HG02610 (cell line): Measurements from ENCODE around the gene PRKCI.
"Not testable (repeated sequence)": the region's sequence is repeated elsewhere in the genome, so short reads cannot be mapped to it uniquely, and the experiment has no call there.

ENCODE experiments used
- ATAC-seq: cut with Tn5 transposase; IDR thresholded peaks from one replicate; pipeline ENCODE4 v1.9.1; 2021; ENCODE audit warnings: mild to moderate bottlenecking, moderate library complexity; ENCODE audit not compliant: unreplicated experiment

PRKCI gene

GRCh38 chr3:170222647-170223541, 670 bp downstream of the PRKCI start:
- ATAC-seq: peak; percentile 25

- ATAC-seq: no peak
These were observed 2.9 kb downstream of the PRKCI start for GRCh38 chr3:170225166-170225565.

DNA sequence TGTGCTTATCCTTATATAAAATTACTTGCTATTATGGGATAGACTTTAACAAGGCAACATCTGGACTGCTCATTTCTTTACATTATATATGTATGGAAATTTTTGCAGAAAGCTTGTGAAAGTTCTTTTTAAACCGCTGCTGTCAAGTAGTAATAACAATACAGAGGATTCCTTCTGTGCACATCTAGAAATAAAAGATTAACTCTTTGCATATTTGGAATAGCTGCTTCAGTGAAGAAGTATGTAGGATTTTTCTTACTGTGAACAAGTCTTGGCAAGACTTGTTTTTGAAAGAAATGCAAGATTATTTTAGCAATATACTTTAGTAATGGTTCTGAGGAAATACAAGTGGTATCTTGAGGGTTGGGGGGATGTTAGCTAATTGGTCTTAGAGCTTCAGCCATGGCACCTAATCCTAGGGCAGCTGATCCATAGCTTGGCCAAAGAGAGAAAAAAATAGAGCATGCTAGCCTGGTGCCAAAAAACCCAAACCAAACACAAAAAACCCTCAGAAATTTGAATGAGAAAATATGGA, 4.3 kb downstream of the PRKCI start:
- ATAC-seq: no peak

DNA sequence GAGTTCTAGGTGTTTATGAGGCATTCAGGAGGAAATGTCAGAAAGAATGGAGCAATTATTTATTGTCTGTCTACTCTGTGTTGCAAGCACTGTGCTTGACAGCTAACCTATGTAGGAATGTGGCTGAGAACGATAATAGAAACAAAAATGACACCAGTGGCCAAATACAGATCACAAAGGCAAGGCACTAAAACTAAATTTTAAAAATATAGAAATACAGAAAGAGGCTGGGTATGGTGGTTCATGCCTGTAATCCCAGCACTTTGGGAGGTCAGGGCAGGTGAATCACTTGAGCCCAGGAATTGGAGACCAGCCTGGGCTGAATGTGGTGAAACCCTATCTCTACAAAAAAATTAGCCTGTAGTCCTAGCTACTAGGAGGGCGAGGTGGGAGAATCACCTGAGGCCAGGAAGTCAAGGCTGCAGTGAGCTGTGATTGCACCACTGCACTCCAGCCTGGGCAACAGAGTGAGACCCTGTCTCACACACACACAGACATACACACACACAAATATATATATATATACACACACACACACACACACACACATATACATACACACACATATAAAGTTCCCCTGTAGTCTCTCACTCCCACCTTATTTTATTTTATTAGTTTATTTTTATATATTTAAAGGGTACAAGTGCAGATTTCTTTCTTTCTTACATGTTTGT, 6.0 kb downstream of the PRKCI start:
- ATAC-seq: no peak

DNA sequence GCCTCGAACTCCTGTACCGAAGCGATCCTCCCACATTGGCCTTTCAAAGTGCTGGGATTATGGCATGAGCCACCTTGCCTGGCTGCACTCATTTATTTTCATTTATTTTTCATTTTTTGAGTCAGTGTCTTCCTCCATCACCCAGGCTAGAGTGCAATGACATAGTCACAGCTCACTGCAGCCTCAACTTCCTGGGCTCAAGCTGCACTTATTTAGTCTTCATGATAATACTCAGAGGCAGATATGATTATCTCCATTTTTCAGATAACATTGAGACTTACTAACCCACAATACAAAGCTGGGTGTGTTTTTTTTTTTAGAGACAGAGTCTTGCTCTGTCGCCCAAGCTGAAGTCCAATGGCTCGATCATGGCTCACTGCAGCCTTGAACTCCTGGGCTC, 10.0 kb downstream of the PRKCI start:
- no peak for ATAC-seq

GRCh38 chr3:170233530-170233929, 11.3 kb downstream of the PRKCI start:
- no peak for ATAC-seq

DNA sequence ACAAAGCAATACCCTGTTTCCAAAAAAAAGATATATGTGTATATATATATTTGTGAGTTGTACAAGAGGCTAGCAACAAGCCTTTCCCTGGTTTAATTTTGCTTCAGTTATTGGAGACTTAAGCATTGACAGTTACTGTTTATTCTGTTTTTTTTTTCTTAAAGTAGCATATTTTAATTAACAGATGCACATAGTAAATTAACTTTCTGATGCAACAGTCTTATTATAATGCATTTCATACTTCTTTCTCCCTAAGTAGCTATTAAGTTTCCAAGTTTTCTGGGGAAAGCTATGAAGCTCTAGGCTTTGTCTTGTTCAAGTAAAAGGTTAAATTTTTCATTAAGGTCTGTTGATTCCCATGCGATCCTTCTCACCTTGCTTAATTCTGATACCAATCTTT, 17.9 kb downstream of the PRKCI start:
- ATAC-seq: no peak

DNA sequence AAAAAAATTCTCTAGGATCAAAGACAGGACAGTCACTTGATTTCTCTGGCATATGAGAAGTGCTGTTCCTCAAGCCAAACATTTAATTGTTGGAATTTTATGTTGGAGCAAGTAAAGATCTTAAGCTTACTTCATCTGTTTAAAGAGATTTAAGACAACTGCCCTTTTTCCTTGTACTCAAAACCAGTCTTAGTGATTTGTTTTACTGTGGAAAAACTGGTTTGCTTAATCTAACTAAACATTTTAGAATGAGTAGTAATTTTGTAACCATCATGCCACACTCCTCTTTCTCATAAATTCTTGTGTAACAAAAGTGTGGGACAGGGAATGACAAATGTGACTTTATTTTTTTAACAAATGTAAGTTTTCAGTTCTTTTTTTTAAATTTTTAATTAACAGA, 18.4 kb downstream of the PRKCI start:
- no peak for ATAC-seq

GRCh38 chr3:170244576-170244975, 22.4 kb downstream of the PRKCI start:
- no peak for ATAC-seq

DNA sequence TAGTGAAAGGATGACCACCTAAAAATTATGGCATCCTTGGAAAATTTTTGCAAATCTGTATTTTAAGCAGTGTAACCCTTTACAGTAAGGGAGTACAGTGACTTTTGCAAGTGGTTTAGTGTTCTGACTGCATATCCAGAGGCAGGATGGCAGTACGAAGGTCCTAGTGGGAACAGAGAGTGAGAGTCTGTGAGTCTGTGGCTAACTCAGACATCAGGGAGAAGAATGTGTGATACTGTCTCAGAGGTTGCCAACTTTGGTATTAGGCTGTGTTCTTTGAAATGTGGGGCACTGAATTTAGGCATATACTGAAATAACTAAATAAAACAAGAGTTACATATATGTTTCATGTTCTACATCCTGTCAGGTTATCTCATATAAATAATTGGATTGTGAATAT, 25.7 kb downstream of the PRKCI start:
- peak; percentile 25 for ATAC-seq

- no peak for ATAC-seq
These were observed 34.4 kb downstream of the PRKCI start for GRCh38 chr3:170256597-170256996.

- no peak for ATAC-seq
These were observed 34.9 kb downstream of the PRKCI start for GRCh38 chr3:170257145-170257544.

DNA sequence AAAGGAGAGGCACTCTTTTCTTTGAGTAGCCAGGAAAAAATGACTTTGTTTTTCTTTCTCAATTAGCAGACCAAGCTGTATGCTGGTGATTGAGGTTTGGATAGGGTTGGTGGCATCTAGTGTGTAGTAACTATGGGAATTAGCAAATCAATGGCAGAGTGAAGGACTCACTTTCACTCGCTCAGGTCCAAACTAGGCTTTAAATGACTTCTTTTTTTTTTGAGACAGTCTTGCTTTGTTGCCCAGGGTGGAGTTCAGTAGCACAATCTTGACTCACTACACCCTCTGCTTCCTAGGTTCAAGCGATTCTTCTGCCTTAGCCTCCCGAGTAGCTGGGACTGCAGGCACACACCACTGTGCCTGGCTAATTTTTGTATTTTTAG, 35.9 kb downstream of the PRKCI start:
- ATAC-seq: peak; percentile 28

GRCh38 chr3:170259907-170260306, 37.7 kb downstream of the PRKCI start:
- no peak for ATAC-seq

GRCh38 chr3:170267793-170268192, 45.6 kb downstream of the PRKCI start:
- no peak for ATAC-seq

- not testable (repeated sequence) for ATAC-seq
These were observed 47.5 kb downstream of the PRKCI start for GRCh38 chr3:170269673-170270254.

DNA sequence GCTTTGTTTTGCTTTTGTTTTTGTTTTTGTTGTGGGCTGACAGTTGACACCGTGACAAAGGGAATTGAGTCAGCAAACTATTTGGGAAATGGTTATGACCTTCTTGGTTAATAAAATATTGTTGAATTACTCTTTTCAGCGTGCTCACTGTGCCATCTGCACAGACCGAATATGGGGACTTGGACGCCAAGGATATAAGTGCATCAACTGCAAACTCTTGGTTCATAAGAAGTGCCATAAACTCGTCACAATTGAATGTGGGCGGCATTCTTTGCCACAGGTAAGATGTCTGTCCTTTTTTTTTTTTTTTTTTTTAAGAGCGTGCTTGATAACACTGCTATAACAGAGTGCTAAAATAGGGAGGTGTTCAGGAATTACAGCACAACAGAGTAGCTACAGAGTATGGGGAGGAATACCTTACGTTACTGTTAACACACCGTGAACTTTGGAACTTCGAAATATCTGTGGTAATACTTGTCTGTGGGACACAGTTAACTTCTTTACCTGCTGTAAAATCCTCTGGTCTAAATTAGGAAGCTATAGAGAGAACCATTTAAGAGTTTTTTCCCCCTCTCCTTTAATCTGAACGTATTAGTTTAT, 48.2 kb downstream of the PRKCI start:
- no peak for ATAC-seq

DNA sequence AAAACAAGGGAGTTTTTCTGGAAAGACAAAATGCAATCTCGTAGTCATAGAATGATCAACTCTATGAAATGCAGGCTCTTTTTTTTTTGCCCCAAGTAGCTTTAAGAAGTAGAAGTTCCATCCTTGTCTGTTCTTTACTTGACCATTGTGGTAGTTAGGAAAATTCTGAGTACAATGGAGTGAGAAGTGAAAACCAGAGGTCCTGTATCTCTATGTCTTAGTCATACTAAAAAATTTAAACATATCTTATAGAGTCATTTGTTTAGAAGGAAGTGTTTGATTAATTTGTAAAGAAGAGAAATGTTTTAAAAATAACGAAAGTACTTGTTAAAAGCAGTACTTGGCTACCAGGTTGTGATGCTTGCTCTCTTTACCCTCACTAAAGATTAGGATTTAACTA, 52.4 kb downstream of the PRKCI start:
- peak; percentile 74 for ATAC-seq

DNA sequence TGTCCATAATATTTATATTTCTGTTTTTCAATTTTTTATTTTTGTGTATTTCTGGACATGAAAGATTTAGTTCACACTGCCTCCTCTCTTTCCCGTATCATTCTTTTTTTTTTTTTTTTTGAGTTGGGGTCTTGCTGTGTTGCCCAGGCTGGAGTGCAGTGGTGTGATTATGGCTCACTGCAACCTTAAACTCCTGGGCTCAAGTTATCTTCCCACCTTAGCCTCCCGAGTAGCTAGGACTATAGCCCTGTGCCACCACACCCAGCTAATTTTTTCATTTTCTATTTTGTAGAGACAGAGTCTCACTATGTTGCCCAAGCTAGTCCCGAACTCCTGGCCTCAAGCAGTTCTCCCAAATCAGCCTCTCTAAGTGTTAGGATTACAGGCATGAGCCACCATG, 53.6 kb downstream of the PRKCI start:
- ATAC-seq: no peak

DNA sequence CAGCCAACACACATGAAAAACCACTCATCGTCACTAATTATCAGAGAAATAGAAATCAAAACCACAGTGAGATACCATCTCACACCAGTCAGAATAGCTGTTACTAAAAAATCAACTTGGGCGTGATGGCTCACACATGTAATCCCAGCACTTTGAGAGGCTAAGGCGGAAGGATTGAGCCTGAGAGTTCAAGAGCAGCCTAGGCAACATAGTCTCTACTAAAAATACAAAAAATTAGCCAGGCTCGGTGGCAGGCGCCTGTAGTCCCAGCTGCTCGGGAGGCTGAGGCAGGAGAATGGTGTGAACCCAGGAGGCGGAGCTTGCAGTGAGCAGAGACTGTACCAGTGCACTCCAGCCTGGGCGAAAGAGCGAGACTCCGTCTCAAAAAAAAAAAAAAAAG, 55.1 kb downstream of the PRKCI start:
- ATAC-seq: not testable (repeated sequence)

- ATAC-seq: no peak
These were observed 55.8 kb downstream of the PRKCI start for GRCh38 chr3:170277833-170278580.
